GM15510 (cell line): ENCODE data around the gene SCN8A.

Source experiments
- POLR2A ChIP-seq: IDR thresholded peaks from 3 replicates; pipeline ENCODE4 v1.6.1; 2011; ENCODE audit warnings: borderline replicate concordance; ENCODE audit not compliant: insufficient read length; ENCODE audit errors: extremely low read depth

SCN8A gene

GRCh38 chr12:51645961-51646360 is 54.9 kb downstream of the SCN8A start:
- TF ChIP-seq POLR2A, result no peak

DNA sequence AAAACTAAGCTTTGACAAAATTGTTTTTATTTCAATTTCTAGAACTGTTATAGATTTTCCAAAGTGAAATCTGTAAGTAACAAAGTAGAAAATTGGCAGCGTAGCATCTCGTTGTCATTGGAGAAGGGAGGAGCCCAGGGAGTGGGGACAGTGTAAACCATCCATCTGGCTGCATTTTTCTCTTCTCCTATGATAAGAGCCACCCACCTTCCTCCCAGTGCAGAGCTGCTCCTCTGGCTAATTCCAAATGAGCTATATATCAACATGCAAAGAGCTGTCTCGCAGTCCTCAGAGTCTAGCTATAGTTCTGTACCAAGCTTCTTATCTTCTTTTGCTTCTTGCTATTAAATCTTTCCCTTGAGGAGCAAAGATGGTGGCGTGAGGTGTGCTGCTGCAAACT is 56.6 kb downstream of the SCN8A start:
- TF ChIP-seq POLR2A, result no peak

- no peak for TF ChIP-seq POLR2A
Observed at GRCh38 chr12:51653431-51653830, 62.4 kb downstream of the SCN8A start.

DNA sequence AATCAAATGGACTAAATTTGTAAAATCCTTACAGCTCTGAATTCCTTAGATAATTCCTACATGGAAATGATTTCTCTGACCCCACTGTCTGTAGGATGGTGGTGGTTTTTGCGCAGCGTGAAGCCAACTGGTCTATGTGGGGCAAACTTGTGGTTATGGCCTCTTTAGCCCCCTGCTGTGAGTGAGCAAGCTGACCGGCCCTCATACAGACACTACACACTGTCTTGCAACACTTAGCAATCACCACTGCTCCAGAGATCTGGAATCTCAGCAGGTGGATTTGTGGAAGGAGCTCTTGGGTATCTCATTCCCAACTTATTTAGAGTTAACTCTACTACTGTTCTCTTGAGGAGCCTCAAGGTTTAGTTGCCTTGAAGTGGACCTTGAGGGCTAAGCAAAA is 70.2 kb downstream of the SCN8A start:
- no peak for TF ChIP-seq POLR2A

DNA sequence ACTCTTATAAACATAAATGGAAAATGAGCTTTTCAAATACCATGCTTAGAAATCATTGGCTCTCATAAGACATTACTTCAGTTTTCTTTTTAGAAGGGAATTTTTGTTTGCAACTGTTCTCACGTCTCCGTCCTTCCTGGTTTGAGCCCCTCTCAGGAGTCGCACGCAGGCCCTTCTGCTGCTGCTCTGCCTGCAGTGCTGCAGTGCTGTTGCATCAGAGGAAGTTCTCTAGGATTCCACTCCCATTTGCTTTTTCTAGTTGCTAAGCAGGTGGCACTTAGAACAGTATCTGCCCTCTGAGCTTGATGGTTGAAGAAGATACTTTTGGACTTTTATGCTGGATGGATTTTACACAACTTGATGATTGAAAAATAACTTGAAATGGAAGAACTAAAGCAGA is 70.8 kb downstream of the SCN8A start:
- no peak for TF ChIP-seq POLR2A

- no peak for TF ChIP-seq POLR2A
Observed at GRCh38 chr12:51662728-51663154, 71.7 kb downstream of the SCN8A start.

DNA sequence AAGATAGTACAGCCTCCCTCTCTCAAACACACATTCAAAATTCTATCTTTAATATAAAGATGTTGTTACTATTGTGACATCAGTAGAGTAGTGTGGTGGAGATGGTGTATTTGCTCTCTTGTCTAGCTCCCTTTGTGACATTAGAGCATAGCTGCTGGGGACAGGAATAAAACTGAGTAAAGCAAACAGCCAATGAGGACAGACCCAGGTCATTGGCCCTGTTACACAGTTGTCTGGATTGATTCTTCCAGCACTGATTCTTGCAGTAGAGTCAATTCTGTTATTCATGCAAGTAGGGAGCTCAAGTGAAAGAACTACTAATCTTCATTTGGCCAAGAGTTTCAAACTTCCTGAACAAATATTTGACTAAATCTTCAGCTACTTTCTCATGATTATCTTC is 72.4 kb downstream of the SCN8A start:
- no peak for TF ChIP-seq POLR2A

DNA sequence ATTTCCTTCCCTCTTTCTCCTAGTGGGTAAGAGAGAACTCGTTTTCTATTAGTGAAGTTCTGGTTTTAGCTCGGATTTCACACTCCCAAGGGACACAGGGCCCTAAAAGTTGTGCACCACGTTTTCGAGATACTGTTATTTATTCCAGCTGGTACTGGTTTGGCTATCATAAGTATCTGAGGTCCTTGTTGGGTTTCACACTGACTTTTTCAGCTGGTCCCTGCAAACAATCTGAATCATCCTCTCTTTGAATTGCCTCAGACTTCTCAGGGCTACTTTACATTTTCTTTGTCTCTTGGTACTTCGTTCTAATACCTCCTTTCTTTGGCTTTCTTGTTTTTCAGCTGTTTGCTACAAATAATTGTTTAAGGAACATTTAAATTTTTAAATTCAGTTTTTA is 75.7 kb downstream of the SCN8A start:
- TF ChIP-seq POLR2A, result no peak

DNA sequence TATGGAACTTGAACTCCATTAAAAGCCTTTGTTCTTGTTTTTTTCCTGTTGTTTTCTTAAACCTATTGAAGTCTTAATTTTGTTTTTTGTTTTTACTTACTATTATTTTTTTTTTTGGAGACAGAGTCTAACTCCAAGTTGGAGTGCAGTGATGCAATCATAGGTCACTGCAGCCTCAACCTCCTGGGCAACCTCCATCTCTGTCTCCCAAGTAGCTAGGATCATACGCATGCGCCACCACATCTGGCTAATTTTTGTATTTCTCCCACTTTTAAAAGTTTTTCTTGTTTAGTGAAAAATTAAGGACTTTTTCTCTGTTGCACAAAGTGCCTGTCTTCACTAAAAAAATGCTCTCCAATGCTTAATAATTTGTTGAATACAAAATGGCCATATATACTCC is 76.2 kb downstream of the SCN8A start:
- no peak for TF ChIP-seq POLR2A

- no peak for TF ChIP-seq POLR2A
Observed at GRCh38 chr12:51669271-51669670, 78.2 kb downstream of the SCN8A start.

- no peak for TF ChIP-seq POLR2A
Observed at GRCh38 chr12:51669996-51670395, 79.0 kb downstream of the SCN8A start.

DNA sequence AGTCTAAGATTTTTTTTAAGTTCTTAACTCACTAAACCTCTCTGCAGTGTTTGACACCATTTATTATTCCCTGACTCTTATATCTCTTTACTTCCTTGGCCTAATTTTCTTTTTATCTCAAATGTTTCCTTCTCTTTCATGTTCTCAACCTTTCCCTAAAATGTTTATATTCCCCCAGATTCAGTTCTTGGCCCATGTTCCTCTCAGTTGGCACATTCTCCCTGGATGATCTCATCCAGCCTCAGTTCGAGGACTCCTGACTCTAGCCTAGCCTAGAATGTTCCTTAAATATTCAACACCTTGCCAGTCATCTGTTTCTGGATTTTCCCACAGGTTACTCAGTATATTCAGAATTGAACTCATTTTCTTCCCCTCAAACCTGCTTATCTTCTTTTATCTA is 81.3 kb downstream of the SCN8A start:
- TF ChIP-seq POLR2A, result no peak

DNA sequence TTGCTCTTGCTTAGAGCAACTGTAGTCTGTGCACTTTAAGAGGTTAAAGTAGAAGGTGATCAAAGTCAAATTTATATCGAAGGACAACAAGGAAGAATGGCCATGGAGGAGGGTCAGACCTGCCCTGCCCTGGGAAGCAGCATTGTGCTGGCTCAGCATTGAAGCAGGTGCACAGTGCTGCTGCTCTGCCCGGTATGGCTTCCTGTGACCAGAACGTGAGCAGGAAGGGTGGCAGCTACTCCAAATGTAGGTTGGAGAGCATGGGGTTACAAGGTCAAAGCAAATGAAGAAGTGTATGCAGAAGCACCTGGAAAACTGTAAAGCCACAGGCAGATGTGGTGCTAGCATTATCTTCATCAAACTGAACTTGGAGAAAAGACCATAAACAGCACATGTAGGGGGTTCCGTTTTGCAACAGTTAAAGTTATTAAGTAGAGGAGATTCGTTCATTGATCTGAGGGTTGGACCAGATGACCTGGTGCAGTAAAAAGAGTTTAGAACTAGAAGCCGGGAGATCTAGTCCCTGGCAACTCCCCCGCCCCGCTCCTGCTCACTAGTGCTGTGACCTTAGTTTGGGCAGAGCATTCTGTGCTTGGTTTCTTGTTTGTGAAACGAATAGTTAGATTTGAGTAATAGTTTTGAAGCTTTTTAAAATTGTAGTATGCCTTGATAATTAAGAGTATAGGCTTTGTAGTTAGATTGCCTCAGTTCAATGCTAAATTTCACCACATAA is 84.2 kb downstream of the SCN8A start:
- TF ChIP-seq POLR2A, result no peak

DNA sequence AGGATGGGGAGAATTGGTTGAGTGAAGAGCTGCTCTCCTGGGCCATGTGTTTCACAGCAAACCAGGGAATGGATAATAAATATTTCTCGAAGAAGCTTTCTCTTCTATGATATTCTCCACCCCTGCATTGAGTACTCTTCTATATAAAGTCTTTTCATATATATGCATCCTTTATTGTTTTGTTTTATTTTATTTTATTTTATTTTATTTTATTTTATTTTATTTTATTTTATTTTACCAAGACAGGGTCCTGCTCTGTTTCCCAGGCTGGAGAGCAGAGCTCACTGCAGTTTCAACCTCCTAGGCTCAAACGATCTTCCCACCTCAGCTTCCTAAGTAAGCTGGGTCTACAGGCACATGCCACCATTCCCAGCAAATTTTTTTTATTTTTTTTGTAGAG is 85.8 kb downstream of the SCN8A start:
- TF ChIP-seq POLR2A, result no peak

DNA sequence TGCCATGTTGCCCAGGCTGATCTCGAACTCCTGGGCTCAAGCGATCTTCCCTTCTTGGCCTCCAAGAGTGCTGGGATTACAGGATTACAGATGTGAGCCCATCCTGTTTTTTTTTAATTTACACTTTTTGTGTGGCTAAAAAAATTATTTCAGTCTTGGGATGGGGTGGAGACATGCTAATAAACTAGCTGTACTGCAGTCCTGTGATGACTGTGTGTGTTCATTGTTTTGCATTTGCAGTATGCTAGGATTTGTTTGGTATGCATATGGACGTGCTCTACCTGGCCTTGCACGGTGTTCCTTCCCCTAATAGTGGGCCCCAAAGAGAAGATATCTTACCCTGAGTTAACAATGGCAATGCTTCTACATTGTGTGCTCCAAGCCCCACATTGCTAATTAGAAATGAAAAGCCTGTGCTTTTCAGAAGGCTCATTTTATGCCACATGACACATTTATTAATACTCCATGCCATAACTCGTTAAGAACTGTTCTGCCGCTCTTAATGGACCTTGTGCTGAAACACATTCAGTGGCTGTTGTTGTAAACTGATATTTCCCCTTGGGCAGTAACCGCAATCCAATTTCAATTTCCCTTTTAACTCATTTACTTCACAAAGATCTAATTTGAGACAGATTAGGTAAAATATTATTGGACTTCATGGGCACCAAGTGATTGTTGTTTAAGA is 86.4 kb downstream of the SCN8A start:
- TF ChIP-seq POLR2A, result no peak

GRCh38 chr12:51678086-51678724 is 87.2 kb downstream of the SCN8A start:
- TF ChIP-seq POLR2A, result no peak
